Measurements from ENCODE around the gene NDFIP2.

The NDFIP2 gene

DNA sequence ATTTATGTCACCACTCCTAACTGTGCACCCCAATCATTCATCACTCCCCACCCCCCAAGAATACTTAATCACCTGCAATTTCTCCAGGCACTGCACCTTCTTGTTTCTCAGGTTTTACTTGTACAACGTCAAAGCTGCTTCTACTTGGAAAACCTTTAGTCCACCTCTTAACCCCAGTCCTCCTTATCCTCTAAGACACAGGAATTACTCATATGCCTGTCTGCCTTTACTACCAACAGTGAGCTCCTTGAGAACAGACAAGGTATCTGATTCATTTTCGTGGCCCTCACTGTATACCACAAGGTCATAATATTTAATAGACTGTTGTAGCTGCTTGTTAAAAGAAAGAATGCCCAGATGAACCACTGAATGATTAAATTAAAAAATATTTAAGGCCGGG lies 21.0 kb upstream of the NDFIP2 start:
- no peak for DNase-seq (ENCODE audit: low spot score)

DNA sequence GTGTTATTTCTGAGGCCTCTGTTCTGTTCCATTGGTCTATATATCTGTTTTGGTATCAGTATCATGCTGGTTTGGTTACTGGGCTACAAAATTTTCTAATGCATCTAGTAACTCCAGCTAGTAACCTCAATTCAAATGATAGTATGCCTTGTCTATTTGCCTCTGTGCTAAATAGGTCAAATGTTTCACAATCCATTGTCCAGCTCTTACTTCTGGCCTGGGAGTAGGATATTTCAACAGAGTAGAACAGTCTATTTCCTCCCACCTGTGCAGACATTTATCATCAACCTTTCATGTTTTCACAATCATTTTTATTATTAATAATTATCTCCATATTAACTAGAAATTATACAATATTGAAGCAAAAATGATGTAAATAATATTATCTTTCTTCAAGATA lies 18.1 kb upstream of the NDFIP2 start:
- no peak for DNase-seq (ENCODE audit: low spot score)

DNA sequence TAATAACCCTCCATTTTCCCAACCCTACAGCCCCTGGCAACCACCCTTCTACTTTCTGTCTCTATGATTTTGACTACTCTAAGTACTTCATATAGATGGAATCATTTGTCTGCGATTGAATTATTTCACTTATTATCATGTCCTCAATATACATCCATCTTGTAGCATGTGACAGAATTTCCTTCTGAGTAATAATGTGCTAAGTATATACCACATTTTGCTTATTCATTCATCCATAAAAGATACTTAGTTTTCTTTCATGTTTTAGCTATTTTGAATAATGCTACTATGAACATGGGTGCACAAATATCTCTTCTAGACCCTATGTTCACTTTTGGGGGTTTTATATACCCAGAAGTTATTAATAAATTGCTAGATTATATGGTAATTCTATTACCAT lies 17.4 kb upstream of the NDFIP2 start:
- no peak for DNase-seq (ENCODE audit: low spot score)

DNA sequence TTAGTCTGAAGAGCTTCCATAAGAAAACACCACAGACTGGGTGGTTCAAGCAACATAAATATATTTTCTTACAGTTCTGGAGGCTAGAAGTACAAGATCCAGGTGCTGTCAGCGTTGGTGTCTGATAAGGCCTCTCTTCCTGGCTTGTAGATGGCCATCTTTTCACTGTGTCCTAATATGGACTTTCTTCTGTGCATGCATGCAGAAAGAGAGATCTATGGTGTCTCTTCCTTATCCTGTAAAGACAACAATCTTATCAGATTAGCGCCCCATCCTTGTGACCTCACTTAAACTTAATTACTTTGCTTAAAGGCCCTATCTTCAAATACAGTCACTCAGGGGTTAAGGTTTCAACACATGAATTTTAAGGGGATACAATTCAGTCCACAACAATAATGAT lies 14.1 kb upstream of the NDFIP2 start:
- no peak for DNase-seq (ENCODE audit: low spot score)

DNA sequence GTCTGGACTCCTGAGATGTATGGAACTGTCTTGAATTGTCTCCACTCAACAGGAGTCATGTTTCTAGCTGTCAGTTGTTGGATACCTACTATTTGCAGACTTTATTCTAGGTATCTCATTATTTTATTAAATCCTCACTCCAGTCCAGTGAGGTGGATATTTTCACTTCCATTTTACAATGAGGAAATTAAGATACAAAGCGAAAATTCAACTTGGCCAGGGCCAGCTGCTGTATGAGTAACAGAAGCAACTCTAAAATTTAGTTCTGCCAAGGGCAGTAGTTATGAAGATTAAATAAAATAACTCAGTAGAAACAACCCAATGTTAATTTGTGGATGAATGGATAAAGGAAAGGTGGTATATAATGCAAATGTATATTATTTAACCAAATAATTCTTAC lies 12.6 kb upstream of the NDFIP2 start:
- DNase-seq (ENCODE audit: low spot score): no peak

DNA sequence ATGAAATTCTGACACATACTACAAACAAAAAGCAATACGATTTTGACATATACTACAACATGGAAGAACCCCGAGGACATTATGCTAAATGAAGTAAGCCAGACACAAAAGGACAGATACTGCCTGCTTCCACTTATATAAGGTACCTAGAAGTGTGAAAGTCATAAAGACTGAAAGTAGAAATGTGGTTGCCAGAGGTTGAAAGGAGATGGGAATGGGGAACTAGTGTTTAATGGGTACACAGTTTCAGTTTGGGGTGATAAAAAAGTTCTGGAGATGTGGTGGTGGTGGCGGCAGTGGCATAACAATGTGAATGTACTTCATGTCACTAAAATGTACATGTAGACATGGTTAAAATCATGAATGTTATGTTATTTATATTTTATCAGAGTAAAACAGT lies 12.1 kb upstream of the NDFIP2 start:
- no peak for DNase-seq (ENCODE audit: low spot score)

DNA sequence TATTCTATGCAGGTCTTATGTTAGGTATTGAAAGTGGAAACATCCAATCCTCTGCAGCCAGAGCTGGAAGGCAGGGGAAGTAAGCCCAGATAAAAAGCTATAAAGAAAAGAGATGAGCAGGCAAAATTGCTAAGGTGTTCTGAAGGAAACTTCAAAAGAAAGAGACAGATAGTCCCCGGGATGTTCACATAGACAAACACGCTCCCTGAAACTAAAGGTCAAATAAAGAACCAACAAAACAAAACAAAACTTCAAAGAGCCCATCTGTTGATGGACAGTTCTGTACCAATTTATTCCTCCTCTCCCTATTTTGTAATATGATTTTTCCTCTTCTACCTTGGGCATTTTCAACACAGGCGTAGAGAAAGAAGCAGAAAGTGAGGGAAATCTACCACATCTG lies 11.3 kb upstream of the NDFIP2 start:
- DNase-seq (ENCODE audit: low spot score): no peak

DNA sequence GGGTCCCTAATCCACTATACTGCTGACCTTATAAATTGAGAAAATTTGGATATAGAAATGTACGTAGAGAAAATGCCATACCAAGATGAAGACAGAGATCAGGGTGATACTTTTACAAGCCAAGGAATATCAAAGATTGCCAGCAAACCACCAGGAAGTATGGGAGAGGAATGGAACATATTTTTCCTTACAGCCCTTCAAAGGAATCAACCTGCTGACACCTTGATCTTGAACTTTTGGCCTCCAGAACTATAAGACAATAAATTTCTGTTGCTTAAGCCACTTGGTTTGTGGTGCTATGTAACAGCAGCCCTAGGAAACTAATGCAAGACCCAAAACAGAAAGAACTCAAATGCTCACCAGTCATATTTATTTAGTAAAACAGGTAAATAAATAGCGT lies 10.3 kb upstream of the NDFIP2 start:
- DNase-seq (ENCODE audit: low spot score): no peak

DNA sequence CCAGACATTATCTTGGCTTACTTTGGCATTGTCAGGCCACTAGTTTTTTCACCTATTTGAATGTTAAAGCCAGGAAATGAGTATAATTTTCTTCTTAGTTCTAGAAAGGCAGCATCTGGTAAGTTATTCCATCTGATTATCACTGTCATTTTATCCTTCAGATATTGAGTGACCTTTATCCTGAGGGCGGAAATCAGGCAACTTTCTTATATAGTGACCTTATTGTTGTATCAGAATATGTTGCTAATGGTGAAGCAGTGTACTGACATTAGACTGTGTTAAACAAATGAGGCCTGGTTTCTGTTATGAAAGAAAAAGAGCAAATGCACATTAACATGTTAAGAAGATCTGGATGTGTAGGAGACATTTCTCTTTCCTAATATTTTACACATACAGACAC lies 5.4 kb upstream of the NDFIP2 start:
- DNase-seq (ENCODE audit: low spot score): no peak

DNA sequence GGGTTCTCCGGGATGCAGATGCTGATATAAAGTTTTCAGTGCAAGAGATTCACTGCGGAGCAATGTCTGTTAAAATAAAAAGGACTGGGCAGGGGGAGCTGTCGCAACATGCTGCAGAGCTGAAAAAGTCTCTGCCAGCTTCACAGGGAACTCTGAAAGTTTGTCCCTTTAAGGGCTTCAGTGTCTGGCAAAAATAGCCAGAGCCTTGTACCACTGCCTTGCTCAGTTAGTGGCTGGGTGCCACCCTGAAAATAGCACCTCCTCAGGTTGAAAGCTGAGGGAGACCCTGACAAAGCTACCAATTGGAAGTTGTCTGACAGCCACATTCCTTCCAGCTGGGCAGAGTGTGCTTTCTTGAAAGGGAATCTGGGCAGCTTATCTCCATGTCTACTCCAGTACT lies 3.0 kb upstream of the NDFIP2 start:
- DNase-seq (ENCODE audit: low spot score): peak; percentile 29

DNA sequence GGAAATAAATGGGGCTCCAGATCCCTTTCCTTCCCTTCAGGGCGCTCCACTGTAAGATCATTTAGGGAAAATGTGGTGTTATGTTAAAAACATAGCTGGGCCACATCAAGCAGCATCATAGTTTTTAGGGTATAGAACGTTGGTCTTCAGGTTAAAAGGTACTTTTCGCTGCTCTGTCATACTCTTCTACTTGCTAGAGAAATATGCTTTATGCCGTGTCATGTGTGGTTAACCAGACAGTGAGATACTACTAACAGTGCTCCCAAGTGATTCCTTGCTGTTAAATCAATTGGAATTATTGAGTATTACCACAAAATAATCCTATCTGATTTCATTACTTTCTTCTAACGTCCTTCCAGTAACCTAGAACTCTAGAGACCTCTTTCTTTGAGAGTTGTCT lies 1.1 kb upstream of the NDFIP2 start:
- DNase-seq (ENCODE audit: low spot score): no peak

DNA sequence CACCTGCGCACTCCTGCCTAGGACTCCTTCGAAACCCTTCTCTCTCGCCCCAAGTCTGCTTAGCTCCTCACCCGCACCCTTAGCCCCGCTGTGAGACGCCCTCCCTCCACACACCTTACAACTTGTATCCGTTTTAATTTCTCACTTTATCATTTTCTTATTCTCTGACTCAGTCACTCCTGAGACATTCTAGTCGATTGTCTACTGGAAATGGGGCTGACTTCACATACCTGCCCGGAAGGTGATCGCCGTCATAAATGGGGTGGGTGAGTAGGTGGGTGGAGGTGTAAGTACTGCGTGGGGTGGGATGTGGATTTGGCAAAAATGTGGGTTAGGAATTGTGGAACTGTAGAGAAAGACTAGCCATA lies 714 bp downstream of the NDFIP2 start:
- DNase-seq (ENCODE audit: low spot score): no peak

DNA sequence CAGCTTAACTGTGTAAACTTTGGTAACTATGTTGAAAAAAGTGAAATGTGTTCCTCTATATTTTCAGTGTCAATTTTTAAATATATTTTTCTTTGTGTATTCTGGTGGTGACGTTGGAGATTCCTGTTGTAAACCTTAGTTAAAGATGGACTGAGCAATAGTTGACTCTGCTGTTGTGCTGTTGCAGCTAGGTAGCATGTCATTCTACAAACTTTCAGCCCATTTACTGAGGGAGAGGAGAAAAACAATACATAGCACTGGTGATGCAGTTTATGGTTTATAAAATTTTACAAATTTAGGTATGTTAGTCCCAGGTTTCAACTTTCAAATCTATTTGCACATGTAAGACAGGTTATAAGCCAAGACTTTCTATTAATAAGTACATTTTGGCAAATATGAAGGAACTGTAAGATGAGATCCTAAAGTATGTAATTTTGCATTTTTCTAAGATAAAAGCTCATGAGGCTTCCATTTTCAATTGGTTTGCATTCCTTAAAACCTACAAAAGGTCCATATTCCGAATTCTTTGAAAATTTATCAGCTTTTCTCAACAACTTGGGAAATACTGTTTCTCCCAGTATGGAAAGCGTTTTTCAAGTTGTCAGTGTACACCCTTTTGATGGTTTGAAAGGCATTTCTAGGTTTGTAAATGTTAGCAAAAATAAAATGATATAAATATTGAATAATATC lies 1.5 kb downstream of the NDFIP2 start:
- DNase-seq (ENCODE audit: low spot score): no peak

DNA sequence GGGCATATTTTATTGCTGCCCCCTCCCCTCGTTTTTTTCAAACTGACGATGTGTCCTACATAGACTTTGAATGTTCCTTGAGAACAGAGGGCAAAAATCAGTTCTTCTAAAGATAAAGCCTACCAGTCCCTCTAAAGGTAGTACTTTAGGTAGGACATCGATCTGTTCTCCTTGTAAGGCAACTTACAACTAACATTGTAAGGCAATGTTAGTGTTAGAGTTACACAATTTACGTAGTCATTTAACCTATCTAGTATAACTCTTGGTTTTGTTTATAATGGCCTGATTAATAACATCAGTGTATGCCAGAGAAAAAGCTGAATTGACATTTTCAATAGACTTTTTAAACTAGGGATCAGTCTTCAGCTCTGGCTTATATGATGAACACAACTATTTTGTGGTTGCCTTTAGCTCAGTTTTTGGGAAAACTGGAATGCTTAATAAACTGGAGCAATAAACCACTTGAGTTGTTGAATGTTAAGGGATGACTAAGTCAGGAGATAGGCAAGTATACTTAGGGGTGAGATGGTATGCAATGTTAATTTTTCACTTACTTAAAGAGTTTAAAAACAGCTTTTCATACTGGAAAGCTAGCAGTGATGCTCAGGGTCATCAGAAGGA lies 2.2 kb downstream of the NDFIP2 start:
- no peak for DNase-seq (ENCODE audit: low spot score)

DNA sequence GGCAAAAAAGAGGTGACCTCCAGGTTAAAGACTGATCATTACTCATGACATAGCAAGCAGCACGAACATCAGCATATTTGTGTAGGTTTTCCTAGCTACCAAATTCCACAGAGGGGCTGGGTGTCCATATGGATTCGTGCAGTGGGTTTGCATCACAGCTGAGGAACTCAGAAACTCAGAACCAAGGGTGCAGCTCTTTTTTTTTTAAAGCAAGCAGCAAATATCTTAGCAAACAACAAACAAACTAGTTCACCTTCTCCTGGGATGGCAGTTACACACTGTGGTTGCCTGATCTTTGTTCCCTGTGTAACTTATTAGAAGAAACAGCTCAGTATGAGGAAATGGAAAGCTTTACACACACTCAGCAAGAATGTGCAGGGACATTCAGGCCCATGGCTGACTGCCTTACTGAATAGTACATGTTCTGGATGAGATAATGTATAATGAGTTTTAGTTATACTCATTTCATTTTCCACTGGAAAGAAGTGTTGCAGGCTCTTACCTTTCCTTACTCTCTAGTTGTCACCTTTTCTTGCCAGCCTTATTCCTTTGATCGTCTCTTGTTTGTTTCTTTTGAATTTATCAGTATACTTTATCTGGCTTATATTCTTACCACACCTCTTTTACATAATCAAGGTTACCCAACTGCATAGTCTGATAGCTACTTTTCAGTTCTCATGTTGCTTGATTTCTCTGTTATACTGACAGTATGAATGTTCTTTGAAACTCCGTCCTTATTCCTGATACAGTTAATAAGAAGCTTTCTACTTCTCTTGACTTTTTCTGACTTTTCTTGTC lies 4.3 kb downstream of the NDFIP2 start:
- DNase-seq (ENCODE audit: low spot score): no peak

DNA sequence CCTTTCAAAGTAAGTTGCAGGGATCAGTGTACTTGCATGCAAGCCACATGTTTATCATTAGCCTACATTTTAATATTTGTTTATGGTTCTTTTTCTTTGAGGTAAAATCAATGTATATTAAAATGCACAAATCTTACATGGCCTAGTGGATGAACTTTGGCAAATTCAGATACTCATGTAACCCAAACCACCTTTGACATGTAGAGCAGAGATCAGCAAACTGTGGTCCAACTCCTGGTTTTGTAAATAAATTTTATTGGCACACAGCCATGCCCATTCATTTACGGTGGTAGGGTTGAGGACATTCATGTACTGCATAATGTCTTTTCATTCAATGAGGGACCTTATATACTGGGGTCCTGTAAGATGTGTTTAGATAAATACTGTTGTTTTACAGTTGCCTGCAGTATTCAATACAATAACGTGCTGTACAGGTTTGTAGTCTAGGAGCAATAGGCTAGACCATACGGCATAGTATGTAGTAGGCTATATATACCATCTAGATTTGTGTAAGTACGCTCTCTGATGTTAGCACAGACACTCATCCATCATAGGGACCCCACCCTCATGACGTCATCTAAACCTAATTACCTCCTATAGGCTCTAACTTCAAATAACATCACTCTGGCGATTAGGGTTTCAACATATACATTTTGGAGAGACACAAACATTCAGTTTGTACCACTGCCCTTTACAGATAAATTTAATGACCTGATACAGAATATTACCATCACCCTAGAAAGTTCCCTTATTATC lies 5.7 kb downstream of the NDFIP2 start:
- DNase-seq (ENCODE audit: low spot score): no peak

DNA sequence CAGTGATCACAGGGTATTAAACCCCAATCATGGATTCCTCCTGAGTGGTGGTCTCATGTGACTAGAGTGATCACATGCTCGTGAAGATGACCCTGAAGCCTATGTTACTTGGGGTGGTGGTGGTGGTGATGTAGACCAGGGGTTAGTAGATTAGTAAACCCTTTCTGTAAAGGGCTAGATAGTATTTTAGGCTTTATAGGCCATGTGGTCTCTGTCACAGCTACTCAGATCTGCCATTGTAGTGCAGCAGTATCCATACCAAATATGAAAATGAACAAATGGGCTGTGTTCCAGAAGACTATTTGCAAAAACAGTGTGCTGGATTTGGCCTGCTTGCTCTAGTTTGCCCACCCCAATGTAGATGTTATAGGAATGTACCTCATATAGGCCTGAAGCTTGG lies 9.4 kb downstream of the NDFIP2 start:
- no peak for DNase-seq (ENCODE audit: low spot score)

DNA sequence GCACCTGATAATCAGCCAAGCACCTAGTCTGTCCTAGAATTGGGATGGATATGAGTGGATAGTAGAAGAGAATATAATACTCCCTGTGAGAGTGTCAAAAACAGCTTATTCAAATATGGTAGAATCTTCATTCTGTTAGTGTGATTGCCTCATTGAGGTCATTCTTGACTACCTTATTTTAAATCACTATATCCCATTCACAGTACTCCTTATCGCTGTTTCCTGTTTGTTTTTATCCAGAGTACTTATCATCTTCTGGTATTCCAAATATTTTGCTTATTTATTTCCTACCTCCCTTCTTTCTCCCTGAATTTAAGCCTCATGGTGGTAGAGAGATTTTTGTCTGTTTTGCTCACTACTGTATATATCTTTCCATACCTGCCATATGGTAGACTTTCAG lies 9.9 kb downstream of the NDFIP2 start:
- DNase-seq (ENCODE audit: low spot score): no peak

DNA sequence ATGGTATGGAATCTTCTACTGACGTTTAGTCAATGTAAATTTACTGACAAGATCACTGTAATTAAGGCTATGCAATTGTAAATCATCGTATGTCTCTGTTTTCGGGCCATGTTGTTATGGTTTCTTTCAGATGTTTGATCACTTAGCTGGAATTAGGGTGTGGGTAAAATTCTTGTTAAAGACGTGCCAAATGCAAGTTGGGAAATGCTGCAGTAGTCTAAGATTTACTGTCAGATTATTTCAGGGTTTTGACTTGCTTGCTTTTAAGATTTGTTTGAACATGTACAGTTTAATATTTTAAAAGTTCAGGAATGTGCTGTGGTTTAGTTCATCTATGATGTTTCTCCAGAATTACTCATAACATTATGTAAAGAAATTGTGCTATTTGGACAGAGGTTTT lies 10.8 kb downstream of the NDFIP2 start:
- no peak for DNase-seq (ENCODE audit: low spot score)

DNA sequence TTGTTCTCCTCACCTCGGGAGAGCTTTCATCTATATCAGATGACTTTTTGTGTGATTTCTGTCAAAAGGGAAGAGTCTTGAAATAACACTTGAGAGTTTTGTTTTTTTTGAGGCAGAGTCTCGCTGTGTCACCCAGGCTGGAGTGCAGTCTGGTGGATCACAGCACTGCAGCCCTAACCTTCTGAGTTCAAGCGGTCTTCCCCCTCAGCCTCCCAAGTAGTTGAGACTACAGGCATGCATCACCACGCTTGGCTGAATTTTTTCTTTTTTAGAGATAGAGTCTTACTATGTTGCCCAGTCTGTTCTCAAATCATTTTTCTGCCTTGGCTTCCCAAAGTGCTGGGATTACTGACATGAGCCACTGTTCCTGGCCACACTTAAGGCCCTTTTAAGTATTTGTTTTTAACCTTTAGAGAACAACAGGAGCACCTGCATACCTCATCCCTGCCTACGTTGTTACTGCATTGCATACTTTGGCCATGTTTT lies 11.4 kb downstream of the NDFIP2 start:
- DNase-seq (ENCODE audit: low spot score): no peak

DNA sequence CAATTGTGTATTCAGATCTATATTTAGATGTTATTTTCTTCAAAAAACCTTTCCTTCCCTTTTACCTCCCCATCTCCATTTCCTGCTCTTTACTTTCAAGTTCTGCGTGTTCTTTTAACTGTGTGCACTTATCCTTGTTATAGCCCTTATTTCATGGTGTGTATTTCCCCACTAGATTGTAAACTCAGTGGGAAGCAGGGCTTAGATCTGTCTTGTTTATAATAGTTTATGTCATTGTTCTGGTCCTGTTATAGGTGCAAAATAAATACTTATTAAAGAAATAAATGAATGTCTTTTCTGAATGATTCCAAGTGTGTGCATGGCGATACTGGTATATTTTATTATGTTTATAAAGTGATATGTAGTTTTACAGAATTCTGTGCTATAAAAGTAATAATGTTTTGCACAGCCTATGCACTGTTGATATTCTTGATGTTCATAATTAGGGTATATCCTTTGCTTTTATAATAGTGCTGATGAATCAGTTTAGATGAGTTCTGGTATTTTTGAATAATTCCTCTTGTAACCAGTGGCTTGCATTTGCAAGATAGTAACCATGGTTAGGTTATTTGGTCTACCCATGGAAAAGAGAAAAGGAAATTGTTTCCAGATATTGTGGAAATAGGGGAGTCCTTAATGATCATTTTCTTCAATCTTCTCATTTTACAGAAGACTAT lies 12.1 kb downstream of the NDFIP2 start:
- no peak for DNase-seq (ENCODE audit: low spot score)

DNA sequence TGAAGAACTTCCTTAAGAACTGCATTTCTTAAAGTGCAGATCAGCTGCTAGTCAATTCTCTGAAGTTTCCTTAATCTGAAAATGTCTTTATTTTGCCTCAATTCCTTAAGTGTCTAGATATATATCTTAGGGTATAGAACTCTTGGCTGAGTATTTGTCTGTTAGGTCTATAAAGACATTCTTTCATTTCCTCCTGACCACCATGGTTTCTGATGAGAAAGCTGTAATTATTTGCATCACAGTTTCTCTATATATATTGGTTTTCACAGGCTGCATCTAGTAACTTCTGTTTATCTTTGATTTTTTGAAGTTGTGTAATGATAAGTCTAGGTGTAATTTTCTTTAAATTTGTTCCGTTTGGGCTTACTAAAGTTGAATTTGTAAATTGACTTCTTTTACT lies 15.2 kb downstream of the NDFIP2 start:
- no peak for DNase-seq (ENCODE audit: low spot score)

All from pons (tissue), 1 donor.